ENCODE measurements around the gene WDFY1.

Gene WDFY1

DNA sequence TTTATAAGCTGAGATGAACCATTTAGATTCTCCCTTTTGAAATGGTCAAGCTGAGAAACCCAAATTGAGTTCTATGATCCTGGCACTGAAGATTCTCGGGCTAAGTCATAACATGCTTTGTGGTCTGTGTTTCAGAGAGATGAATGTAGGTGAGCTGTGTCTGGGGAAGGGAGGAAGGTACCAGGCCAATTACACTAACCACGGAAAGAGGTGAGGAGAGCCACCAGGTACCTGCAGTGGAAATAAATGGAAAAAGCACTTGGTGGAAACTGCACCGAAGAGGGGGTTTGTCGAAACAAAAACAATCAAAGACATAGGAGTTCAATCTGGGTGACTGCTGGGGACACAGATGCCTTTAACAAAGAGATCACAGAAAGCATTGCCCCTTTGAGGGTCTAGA, 11.2 kb upstream of the WDFY1 start:
- Histone ChIP-seq H3K9me3 (ENCODE audit: insufficient read depth, low read length) (no peaks in the 10 kb centered on the region), H3K4me1 (ENCODE audit: insufficient read depth, insufficient read length) (no peaks in the 10 kb centered on the region), H3K9ac (ENCODE audit: insufficient read length, low read depth) (no peak overlapping the region), H3K4me3 (ENCODE audit: insufficient read length, low read depth) (no peak overlapping the region), H3K27me3 (ENCODE audit: insufficient read depth, insufficient read length) (peaks cover 13% of the 10 kb centered on the region), H3K36me3 (ENCODE audit: insufficient read depth, insufficient read length, low read length) (peaks cover 31% of the 10 kb centered on the region)
- no peak for DNase-seq (ENCODE audit: low read depth, low spot score)
- TF ChIP-seq ZNF274 (IDR thresholded peaks at IDR 0.05; ENCODE audit: low read depth, low read length) (no peak), YY1 (IDR thresholded peaks at IDR 0.05; ENCODE audit: insufficient read depth, insufficient read length) (no peak), SUZ12 (IDR thresholded peaks at IDR 0.05; ENCODE audit: extremely low read depth, insufficient read depth, insufficient read length) (no peak)

DNA sequence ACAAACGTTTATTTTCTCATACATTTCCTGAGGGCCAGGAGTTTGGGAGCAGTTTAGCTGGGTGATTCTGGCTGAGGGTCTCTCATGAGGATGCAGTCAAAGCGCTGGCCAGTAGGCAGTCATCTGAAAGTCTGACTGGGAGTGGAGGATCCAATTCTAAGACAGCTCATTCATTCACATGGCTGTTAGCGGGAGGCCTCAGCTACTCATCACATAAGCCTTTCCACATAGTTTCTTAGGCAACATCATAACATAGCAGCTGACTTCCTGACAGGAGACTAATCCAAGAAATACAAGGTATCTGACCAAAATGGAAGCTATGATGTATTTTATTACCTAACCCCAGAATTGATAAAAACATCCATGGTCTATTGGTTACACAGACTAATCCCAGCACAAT, 9.3 kb upstream of the WDFY1 start:
- peaks cover 12% of the 10 kb centered on the region for H3K36me3 ChIP-seq (ENCODE audit: insufficient read depth, insufficient read length, low read length)
- H3K4me3 ChIP-seq (ENCODE audit: insufficient read length, low read depth): no peak overlapping the region
- no peak overlapping the region for H3K9ac ChIP-seq (ENCODE audit: insufficient read length, low read depth)
- no peaks in the 10 kb centered on the region for H3K4me1 ChIP-seq (ENCODE audit: insufficient read depth, insufficient read length)
- H3K9me3 ChIP-seq (ENCODE audit: insufficient read depth, low read length): no peaks in the 10 kb centered on the region
- no peak for DNase-seq (ENCODE audit: low read depth, low spot score)
- TF ChIP-seq SUZ12 (IDR thresholded peaks at IDR 0.05; ENCODE audit: extremely low read depth, insufficient read depth, insufficient read length) (no peak), YY1 (IDR thresholded peaks at IDR 0.05; ENCODE audit: insufficient read depth, insufficient read length) (no peak), ZNF274 (IDR thresholded peaks at IDR 0.05; ENCODE audit: low read depth, low read length) (no peak)
- H3K27me3 ChIP-seq (ENCODE audit: insufficient read depth, insufficient read length): peaks cover 13% of the 10 kb centered on the region

- TF ChIP-seq ZNF274 (IDR thresholded peaks at IDR 0.05; ENCODE audit: low read depth, low read length): no peak
- TF ChIP-seq SUZ12 (IDR thresholded peaks at IDR 0.05; ENCODE audit: extremely low read depth, insufficient read depth, insufficient read length): no peak
- TF ChIP-seq YY1 (IDR thresholded peaks at IDR 0.05; ENCODE audit: insufficient read depth, insufficient read length): no peak
- DNase-seq (ENCODE audit: low read depth, low spot score): no peak
- H3K4me3 ChIP-seq (ENCODE audit: insufficient read length, low read depth): no peak overlapping the region
Measured at GRCh38 chr2:223952280-223952968, 7.3 kb upstream of the WDFY1 start.

DNA sequence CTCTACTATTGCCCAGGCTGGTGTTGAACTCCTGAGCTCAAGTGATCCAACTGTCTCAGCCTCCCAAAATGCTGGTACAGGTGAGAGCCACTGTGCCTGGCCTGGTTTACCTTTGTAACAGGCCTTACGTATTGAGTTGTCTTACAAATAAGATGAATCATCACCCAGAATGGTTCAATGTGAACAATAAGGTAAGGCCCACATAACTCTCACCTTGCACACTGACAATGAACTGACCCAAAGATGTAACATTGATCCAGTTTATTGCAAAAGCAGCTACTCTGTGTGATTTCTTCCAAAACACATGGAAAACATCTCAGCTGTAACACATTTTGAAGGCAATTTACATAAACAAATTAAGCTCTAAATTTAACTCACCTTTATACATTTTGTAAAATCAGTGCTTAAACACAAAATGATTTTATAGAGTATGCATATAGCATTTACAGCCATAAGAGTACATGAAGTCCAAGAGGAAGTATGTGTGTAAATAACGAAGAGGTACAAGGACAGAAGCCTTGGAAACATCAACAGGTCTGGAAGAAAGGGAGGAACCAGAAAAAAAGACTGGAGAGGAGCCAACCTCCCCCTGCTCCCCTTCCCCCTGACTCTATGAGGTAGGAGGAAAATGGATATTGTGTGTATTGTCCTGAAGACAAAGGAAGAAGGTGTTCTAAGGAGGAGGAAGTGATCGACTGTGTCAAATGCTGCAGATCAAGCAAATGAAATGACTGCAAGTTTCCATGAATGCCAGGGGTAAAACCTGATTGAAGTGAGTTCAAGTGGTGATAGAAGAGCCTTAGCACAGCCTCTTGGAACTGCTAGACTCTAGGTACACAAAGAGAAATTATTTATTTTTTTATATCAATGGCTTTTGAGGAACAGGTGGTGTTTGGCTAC, 5.6 kb upstream of the WDFY1 start:
- Histone ChIP-seq H3K9ac (ENCODE audit: insufficient read length, low read depth) (no peak overlapping the region), H3K4me3 (ENCODE audit: insufficient read length, low read depth) (no peak overlapping the region)
- TF ChIP-seq SUZ12 (IDR thresholded peaks at IDR 0.05; ENCODE audit: extremely low read depth, insufficient read depth, insufficient read length) (no peak), ZNF274 (IDR thresholded peaks at IDR 0.05; ENCODE audit: low read depth, low read length) (no peak), YY1 (IDR thresholded peaks at IDR 0.05; ENCODE audit: insufficient read depth, insufficient read length) (no peak)

More at GRCh38 chr2:223952280-223952968, 7.3 kb upstream of the WDFY1 start:
- Histone ChIP-seq H3K27me3 (ENCODE audit: insufficient read depth, insufficient read length) (peaks cover 13% of the 10 kb centered on the region), H3K9me3 (ENCODE audit: insufficient read depth, low read length) (no peaks in the 10 kb centered on the region), H3K9ac (ENCODE audit: insufficient read length, low read depth) (no peak overlapping the region), H3K4me1 (ENCODE audit: insufficient read depth, insufficient read length) (no peaks in the 10 kb centered on the region), H3K36me3 (ENCODE audit: insufficient read depth, insufficient read length, low read length) (no peaks in the 10 kb centered on the region)

GRCh38 chr2:223949241-223949840, 4.2 kb upstream of the WDFY1 start:
- TF ChIP-seq YY1 (IDR thresholded peaks at IDR 0.05; ENCODE audit: insufficient read depth, insufficient read length): no peak
- TF ChIP-seq SUZ12 (IDR thresholded peaks at IDR 0.05; ENCODE audit: extremely low read depth, insufficient read depth, insufficient read length): no peak
- no peak for TF ChIP-seq ZNF274 (IDR thresholded peaks at IDR 0.05; ENCODE audit: low read depth, low read length)
- no peaks in the 10 kb centered on the region for H3K9me3 ChIP-seq (ENCODE audit: insufficient read depth, low read length)
- DNase-seq (ENCODE audit: low read depth, low spot score): no peak
- peaks cover 4% of the 10 kb centered on the region for H3K27me3 ChIP-seq (ENCODE audit: insufficient read depth, insufficient read length)
- no peaks in the 10 kb centered on the region for H3K36me3 ChIP-seq (ENCODE audit: insufficient read depth, insufficient read length, low read length)
- no peak overlapping the region for H3K9ac ChIP-seq (ENCODE audit: insufficient read length, low read depth)
- H3K4me1 ChIP-seq (ENCODE audit: insufficient read depth, insufficient read length): no peaks in the 10 kb centered on the region
- no peak overlapping the region for H3K4me3 ChIP-seq (ENCODE audit: insufficient read length, low read depth)

More for the DNA sequence above, 5.6 kb upstream of the WDFY1 start:
- H3K4me1 ChIP-seq (ENCODE audit: insufficient read depth, insufficient read length): no peaks in the 10 kb centered on the region
- no peaks in the 10 kb centered on the region for H3K9me3 ChIP-seq (ENCODE audit: insufficient read depth, low read length)
- H3K27me3 ChIP-seq (ENCODE audit: insufficient read depth, insufficient read length): peaks cover 7% of the 10 kb centered on the region
- H3K36me3 ChIP-seq (ENCODE audit: insufficient read depth, insufficient read length, low read length): no peaks in the 10 kb centered on the region
- DNase-seq (ENCODE audit: low read depth, low spot score): no peak

DNA sequence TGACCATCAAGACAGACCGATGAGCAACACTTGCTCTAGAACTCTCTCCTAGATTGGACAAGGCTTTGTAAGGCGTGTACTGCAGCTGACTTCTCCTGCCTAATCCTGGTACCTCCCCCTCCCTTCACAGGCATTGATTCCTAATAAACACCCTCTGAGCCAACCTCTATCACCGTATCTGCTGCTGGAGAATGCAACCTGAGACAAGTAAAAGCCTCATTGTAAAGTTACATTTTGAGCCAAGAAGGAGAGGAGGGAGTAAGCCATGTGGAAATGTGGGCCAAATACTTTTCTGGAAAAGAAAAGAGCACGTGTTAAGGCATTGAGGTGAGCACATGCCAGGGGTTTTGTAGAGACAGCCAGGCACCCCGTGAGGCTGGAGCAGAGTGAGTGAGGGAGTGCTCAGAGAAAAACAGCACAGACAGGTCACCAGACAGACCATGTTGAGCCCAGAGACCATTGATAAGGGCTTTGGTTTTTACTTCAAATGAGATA, 2.6 kb upstream of the WDFY1 start:
- H3K27me3 ChIP-seq (ENCODE audit: insufficient read depth, insufficient read length): peaks cover 9% of the 10 kb centered on the region
- H3K9ac ChIP-seq (ENCODE audit: insufficient read length, low read depth): no peak overlapping the region
- H3K4me1 ChIP-seq (ENCODE audit: insufficient read depth, insufficient read length): no peaks in the 10 kb centered on the region
- no peaks in the 10 kb centered on the region for H3K36me3 ChIP-seq (ENCODE audit: insufficient read depth, insufficient read length, low read length)
- no peaks in the 10 kb centered on the region for H3K9me3 ChIP-seq (ENCODE audit: insufficient read depth, low read length)
- DNase-seq (ENCODE audit: low read depth, low spot score): no peak
- TF ChIP-seq YY1 (IDR thresholded peaks at IDR 0.05; ENCODE audit: insufficient read depth, insufficient read length): no peak
- TF ChIP-seq ZNF274 (IDR thresholded peaks at IDR 0.05; ENCODE audit: low read depth, low read length): no peak
- TF ChIP-seq SUZ12 (IDR thresholded peaks at IDR 0.05; ENCODE audit: extremely low read depth, insufficient read depth, insufficient read length): no peak
- H3K4me3 ChIP-seq (ENCODE audit: insufficient read length, low read depth): no peak overlapping the region
